ENCODE measurements around the gene RAPGEF2.

The RAPGEF2 gene

GRCh38 chr4:159090255-159090654 is 12.6 kb upstream of the RAPGEF2 start:
- TF ChIP-seq CTCF (IDR thresholded peaks at IDR 0.05): no peak

- no peak for TF ChIP-seq CTCF (IDR thresholded peaks at IDR 0.05)
Observed at GRCh38 chr4:159096434-159096833, 6.4 kb upstream of the RAPGEF2 start.

DNA sequence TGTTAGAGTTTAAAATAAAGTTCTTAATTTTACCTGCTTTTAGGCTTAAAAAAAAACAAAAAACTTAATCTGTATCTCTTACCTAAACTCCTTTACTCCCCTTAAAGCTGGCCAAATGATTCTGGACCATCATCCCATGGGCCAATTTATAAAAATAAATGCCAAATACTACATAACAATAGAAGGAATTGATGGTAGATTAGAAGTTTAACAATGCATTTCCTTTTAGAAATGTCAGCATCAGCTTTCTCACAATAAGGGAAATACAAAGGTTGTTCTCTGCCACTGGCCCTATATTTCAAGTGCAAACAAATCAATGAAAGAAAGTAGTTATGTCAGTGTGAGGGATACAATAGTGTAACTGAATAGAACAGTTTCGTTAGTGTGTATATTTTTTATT is 5.7 kb upstream of the RAPGEF2 start:
- TF ChIP-seq CTCF (IDR thresholded peaks at IDR 0.05): no peak

DNA sequence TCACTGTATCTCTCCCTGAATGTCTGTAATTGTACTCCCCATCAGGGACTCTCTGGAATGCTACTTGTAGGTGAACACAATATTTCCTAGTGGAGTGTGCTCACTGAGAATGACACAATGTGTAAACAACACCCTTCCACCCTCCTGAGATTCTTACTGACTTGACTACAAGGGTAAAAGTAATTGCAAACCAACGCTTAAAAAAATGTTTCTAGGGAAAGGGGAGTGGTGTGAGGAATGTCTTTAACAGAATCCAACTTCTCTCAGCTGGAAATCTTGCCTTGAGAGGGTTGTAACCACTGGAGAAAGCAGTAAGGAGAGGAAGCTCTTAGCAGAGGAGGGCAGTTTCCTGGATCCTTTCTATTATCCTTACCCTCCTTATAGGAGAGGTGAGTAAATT is 5.1 kb upstream of the RAPGEF2 start:
- TF ChIP-seq CTCF (IDR thresholded peaks at IDR 0.05): no peak

DNA sequence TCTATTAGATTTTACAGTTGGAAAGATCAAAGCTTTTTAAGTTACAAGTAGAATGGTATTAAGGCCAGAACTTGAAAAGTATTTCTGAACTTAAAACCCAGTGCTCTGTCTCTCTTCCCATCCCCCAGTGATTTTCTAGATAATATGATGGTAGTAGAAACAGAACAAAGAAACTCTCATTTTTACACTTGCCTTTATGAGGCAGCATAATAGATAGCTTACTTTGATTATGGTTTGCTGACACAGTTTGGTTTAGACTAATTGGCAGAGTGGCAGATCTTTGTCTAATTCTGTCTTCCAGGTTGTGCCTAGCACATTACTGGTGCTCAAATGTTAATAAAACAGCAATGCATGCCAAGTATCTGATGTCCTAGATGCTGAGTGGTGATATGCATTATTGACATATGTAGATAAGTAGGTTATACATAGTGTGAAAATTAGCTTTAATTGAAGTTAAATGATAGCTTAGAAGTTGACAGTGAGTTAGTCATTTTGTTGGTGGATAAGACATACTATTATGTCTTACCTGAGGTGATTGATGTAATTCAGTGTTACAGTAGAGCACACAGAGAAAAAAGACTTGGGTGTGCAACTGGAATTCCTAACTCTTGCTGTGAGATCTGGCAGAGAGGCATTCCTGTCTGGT is 4.3 kb upstream of the RAPGEF2 start:
- TF ChIP-seq CTCF (IDR thresholded peaks at IDR 0.05): no peak

- TF ChIP-seq CTCF (IDR thresholded peaks at IDR 0.05): no peak
Observed at GRCh38 chr4:159101988-159102621, 774 bp upstream of the RAPGEF2 start.

DNA sequence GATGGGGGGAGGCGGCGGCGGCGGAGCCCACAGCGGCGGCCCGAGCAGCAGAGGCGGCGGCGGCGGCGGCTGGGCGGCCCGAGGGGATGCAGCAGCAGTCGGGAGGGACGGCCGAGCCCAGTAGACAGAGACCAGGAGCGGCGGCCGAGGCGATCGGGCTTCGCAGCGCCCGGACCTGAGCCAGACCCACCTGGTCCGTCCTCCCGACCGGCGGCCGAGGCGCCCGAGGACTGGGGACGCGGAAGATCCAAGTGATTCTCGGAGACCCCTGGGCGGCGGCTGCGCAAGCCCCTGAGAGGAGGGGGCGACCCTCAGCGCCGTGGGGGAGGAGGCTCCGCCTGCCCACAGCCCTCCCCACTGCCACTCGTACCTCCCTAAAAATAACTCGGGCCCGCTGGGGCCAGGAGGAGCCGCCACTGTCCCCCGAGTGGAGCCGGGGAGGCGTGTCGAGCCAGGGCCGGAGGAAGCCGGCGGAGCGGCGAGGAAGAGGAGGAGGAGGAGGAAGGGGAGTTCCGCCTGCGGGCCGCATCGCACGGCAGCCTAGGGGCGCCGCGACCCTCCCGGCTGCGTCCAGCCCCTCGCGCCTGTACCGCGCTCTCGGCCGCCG is 608 bp downstream of the RAPGEF2 start:
- TF ChIP-seq CTCF (IDR thresholded peaks at IDR 0.05): no peak

All from LNCAP (cell line).